ENCODE data around the gene EML2. TPM values are rescaled to one million over a fixed set of nuclear protein-coding genes. Genes with fewer than 3 reads are reported as not detected.
"Not testable (repeated sequence)": the region's sequence is repeated elsewhere in the genome, so short reads cannot be mapped to it uniquely, and the experiment has no call there.

EML2 gene, protein sequence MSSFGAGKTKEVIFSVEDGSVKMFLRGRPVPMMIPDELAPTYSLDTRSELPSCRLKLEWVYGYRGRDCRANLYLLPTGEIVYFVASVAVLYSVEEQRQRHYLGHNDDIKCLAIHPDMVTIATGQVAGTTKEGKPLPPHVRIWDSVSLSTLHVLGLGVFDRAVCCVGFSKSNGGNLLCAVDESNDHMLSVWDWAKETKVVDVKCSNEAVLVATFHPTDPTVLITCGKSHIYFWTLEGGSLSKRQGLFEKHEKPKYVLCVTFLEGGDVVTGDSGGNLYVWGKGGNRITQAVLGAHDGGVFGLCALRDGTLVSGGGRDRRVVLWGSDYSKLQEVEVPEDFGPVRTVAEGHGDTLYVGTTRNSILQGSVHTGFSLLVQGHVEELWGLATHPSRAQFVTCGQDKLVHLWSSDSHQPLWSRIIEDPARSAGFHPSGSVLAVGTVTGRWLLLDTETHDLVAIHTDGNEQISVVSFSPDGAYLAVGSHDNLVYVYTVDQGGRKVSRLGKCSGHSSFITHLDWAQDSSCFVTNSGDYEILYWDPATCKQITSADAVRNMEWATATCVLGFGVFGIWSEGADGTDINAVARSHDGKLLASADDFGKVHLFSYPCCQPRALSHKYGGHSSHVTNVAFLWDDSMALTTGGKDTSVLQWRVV
- 13.8 and 15.8 TPM in 2 replicates for polyA plus RNA-seq (2014; cell fraction: cytosol; rRNA removed)
- 74.0 and 82.6 TPM in 2 replicates for polyA plus RNA-seq (2014; cell fraction: nucleus; rRNA removed)

DNA sequence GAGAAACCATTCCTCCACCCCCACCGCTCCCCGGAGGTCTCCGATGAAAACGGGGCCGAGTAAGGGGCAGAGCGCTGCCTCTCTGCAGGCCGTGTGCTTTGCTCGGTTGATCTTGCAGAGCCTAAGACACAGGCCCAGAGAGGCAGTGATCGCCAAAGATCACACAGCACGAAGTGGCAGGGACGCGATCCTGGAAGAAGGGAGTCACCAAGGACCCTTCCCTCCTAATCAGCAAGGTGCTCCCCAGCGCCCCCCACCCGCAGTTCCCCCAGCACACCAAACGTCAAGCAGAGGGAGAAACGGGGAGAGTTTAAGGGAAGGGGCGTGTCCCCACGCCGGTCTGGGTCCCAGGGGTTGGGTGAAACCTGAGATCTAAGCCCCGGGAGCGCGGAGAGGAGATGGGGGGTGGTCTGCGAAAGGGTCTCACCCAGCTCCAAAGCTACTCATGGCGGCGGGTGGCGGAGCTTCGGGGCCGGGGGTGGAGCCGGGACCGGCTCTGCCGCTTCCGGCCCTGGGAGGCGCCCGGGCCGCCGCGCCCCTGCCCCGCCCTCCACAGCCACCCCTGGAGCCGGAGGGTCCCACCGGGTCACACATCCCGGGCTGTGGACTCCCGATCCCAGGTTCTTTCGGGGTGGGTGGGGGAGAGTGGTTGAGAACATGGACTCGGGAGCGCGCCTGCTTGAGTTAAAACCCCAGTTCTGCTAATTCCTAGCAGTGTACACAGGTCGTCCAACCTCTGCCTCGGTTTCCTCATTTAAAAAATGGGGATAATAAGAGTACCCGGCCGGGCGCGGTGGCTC is at the start of gene EML2:
TSS of gene EML2 (minus strand) at position 468 of the 800 bp plus-strand sequence. CDS start at position 447, 21 bp downstream.
- DNase-seq (ENCODE audit: low spot score): no peak

DNA sequence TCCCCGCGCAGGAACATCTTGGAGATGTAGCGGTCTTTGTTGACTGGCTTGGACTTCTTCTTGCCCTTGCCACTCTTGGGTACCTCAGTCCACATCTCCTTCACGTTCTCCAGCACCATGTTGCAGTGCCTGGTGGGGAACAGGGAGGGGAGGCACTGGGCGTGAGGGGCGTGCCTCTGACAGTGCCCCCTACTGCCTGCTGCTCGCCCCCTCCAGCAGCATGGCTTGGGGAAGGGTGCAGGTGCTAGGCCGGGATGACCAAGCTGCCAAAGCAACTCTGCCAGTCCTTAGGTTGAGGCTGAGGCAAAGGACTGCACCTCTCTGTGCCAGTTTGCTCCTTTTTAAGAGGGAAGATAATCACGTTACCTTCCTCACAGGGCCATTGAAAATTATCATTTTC is 48.4 kb upstream of the EML2 start:
- no peak for DNase-seq (ENCODE audit: low spot score)

DNA sequence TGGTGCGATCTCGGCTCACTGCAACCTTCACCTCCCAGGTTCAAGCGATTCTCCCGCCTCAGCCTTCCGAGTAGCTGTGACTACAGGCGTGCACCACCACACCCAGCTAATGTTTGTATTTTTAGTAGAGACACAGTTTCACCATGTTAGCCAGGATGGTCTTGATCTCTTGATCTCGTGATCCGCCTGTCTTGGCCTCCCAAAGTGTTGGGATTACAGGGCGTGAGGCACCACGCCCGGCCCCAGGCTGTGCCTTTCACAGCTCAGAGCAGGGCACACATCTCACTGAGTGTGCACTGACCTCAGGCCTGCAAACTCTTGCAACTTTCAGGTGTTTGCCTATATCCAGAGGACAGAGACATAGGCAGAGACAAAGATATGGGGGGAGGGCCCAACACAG is 45.8 kb upstream of the EML2 start:
- not testable (repeated sequence) for DNase-seq (ENCODE audit: low spot score)

DNA sequence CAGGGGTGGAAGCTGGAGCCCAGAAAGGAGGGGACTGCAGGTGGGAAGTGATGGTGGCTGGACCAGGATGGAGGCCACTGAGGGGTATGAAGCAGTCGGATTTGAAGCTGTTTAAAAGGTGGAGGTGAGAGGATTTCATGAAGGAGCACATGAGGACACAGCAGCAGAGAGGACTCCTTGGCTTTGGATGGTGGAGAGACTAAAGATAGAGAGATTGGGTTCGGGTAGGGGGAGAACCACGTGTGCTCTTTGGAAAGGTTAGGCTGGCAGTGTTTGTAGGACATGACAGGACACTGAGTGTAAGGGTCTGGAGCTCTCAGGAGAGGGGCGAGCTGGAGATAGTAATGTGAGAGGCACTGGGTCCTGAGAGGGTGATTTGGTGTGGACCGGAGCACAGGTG is 43.7 kb upstream of the EML2 start:
- DNase-seq (ENCODE audit: low spot score): no peak

DNA sequence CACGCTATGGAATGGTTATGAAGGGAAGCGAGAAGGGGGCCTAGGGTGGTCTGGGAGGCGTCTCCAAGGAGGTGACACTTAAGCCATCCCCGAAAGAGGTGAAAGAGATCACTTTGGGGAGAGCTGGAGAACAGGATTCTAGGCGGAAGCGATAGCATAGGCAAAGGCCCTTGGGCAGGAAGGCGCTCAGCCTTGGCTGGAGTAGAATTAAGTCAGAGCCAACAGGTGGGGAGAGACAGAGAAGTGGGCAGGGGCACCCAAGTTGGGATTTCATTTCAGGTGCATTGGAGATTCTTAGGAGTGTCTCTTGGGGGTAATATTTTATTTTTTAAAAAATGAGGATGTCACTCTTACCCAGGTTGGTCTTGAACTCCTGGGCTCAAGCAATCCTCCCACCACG is 42.9 kb upstream of the EML2 start:
- no peak for DNase-seq (ENCODE audit: low spot score)

DNA sequence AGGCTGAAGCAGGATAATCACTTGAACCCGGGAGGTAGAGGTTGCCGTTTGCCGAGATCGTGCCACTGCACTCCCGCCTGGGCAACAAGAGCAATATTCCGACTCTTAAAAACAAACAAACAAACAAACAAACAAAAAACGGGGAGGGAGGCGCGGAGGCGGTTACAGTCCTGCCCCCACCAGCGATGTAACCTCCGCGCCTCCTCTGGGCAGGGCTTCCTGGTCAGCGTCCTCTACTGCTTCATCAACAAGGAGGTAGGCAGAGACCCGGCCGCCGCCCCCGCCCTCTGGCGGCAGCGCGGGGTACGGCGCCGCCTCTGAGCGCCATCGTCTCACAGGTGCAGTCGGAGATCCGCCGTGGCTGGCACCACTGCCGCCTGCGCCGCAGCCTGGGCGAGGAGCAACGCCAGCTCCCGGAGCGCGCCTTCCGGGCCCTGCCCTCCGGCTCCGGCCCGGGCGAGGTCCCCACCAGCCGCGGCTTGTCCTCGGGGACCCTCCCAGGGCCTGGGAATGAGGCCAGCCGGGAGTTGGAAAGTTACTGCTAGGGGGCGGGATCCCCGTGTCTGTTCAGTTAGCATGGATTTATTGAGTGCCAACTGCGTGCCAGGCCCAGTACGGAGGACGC is 42.3 kb upstream of the EML2 start:
- DNase-seq (ENCODE audit: low spot score): peak; percentile 72

DNA sequence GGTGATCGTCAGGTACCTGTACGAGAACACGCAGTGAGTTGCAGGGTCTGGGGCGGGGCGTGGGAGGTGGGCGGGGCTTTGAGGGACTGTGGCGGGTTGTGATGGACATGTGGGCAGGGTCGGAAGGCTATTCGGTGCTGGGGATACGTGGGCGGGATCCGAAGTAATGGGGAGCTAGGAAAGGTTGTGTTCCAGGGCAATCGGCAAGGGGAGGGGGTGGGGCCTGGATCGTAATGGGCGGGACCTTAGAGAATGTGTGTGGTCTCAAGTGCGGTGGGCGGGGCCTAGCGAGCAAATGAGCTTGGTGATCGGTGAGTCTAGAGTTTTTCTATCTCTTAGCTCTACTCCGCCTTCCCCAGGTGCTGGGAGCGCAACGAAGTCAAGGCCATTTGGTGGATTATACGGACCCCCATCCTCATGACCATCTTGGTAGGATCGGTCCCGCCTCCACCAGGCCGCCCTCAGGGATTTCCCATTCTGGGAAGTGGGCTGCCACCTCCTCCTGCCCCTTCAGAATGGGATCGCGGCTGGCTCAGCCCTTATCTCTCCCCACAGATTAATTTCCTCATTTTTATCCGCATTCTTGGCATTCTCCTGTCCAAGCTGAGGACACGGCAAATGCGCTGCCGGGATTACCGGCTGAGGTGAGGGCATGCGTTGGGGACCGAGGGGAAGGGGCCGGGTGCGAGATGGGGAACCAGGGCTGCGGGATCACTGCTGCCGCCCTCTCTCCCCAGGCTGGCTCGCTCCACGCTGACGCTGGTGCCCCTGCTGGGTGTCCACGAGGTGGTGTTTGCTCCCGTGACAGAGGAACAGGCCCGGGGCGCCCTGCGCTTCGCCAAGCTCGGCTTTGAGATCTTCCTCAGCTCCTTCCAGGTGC is 38.4 kb upstream of the EML2 start:
- DNase-seq (ENCODE audit: low spot score): peak; percentile 91

DNA sequence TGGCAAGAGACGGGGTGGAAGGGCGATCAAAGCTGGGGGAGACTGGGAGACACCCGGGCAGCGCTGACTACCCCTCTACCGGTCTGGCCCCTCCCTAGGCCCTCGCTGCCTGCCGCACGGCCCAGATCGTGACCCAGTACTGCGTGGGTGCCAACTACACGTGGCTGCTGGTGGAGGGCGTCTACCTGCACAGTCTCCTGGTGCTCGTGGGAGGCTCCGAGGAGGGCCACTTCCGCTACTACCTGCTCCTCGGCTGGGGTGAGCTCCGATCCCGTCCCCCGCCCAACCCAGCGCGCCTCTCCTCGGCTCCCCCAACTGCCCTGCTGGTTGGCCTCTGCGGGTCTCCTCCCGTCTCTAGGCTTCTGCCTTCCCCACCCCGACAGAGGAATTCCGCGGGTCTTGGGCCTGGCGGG is 37.7 kb upstream of the EML2 start:
- no peak for DNase-seq (ENCODE audit: low spot score)

DNA sequence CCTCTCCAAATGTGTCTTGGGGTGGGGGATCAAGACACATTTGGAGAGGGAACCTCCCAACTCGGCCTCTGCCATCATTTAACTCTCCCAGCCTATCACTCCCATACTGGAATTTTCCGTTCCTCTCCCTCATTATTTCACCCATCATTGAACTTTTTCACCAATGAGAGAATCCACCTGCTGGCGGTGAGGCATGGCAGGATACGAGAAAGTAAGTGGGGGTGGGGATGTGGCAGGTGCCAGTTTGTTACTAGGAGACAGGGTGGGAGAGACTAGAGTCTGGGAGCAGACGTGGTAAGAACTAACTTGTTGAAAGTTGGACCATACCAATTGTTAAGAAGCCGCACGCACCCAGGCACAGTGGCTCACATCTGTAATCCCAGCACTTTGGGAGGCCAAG is 35.7 kb upstream of the EML2 start:
- DNase-seq (ENCODE audit: low spot score): no peak

DNA sequence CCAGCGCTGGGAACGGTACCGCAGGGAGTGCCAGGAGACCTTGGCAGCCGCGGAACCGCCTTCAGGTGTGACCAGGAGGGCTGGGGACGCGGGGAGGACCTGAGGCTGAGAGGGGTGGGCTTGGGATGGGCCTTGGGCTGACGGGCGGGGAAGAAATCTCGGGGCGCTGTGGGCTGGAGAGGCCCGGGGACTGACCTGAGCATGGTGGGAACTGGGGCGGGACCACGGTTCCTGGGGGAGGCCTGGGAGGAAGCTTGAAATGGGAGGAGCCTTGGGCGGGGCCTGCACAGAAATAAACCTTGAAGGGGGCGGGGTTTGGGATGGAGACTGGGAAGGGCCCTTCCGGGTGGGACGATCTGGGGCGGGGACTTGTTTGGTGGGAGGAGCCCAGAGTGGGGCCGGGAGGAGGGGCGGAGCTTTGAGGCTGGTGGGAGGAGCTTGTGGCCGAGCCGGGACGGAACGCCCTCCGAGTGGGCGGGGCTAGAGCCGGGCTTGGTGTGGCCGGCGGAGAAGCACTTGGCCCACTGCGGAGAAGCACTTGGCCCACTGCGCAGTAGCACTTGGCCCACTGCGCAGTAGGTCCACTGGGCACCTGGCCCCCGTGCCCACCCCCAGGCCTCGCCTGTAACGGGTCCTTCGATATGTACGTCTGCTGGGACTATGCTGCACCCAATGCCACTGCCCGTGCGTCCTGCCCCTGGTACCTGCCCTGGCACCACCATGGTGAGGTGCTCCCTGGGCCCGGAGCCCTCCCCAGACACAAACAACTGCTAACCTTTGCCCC is 31.7 kb upstream of the EML2 start:
- peak; percentile 78 for DNase-seq (ENCODE audit: low spot score)

DNA sequence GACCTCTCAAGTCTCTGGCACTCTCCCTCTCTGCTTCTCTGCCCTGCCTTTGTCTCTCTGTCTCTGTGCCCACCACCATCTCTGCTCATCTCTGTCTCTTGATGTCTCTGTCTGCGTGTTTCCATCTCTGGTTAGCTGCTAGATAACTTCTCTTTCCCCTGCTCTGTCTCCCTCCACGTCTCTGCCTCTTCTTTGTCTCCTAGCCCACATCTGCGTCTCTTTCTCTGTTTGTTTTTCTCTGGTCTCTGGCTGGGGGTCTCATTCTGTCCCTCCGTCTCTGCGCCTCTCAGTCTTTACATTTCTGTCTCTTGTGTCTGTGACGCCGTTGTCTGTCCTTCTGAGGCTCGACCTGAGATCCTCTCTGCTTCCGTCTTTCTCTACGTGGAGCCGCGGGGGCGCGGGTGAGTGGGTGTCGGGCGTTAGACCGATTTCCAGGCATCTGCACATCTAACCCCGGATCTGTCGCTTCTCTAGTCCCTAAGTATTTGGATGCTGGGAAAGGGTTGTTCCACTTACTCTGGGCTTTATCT is 29.2 kb upstream of the EML2 start:
- DNase-seq (ENCODE audit: low spot score): no peak

DNA sequence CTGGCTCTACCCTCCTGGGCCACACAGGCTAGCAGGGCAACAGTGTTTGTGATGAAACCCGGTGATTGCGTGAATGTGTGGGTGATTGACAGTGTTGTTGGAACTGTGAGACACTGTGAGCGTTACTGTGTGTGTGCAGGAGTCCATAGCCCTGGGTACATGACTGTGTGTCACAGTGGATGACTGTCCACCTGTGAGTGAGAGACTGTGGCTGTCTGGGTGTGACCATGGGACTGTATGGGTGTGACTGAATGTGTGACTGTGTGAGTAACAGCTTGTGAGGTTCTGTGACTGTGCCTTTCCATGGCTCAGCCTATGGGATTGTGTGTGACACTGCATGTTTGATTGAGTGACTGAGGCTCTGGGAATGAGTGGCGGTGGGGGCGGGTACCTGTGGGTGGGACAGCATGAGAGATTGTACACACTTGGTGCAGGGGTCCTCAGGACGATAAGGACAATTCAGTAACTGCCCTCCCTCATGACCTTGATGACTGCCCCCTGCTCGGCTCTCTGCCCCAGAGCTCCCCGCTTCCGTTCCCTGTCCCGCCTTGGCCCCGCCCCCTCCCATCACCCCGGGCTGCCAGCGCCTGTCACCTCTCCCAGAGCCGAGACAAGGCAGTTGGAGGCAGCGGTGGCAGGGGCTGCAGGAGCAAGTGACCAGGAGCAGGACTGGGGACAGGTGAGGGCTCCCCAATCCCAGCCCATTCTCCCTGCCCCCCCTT is 28.6 kb upstream of the EML2 start, which contains the start of gene GIPR:
TSS of gene GIPR (plus strand) at position 602 of the 722 bp plus-strand sequence. CDS start 1,300 bp downstream, outside the sequence.
- DNase-seq (ENCODE audit: low spot score): no peak

DNA sequence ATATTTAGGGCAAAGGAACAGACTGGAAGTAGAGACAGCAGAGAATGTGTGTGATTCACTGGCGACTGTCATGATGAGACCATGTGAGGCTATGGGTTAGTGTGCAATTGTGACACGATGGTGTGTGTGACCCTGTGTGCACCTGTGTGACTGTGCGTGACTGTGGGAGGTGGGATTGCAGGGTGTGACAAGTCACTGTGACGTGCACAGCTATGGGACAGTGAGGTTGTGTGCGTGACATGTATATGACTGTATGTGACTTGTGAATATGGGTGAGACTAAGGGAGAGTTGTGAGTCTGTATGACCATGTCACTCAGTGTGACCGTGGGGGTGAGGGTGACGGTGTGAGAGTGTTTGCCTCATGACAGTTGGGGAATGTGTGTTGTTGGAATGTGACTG is 25.4 kb upstream of the EML2 start:
- DNase-seq (ENCODE audit: low spot score): no peak

DNA sequence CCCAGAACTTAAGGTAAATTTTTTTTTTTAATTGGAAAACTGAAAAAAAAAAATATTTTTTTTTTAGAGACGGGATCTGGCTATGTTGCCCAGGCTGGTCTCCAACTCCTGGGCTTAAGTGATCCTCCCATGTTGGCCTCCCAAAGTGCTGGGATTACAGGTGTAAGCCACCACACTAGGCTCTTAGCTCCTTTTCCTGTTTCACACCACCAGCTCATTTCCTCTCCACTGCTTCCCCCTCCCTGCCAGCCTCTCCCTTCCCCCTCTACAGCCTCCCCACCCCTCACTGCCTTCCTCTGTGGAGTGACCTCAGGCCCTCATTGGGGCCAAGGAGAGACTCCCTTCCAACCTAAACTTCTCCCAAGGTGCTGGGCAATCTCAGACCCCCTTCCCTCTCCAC is 24.6 kb upstream of the EML2 start:
- DNase-seq (ENCODE audit: low spot score): no peak

DNA sequence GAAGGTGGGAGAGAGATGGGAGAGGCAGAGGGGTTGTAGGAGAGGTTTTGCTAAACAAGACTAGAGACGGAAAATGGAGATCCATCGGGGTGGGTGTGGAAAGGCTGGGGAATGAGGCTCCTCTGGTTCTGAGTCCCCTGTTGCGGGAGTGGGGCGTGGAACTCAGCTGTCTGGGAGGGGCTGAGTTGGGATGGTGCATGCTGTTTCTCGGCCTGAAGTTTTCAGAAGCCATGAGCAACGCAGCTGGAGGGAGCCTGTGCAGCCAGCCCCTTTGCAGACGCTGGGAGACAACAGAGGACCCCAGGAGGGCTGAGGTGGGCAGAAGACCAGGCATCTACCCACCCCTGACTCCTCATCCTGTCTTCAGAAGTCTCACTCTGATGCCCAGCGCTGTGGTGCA is 21.4 kb upstream of the EML2 start:
- no peak for DNase-seq (ENCODE audit: low spot score)

DNA sequence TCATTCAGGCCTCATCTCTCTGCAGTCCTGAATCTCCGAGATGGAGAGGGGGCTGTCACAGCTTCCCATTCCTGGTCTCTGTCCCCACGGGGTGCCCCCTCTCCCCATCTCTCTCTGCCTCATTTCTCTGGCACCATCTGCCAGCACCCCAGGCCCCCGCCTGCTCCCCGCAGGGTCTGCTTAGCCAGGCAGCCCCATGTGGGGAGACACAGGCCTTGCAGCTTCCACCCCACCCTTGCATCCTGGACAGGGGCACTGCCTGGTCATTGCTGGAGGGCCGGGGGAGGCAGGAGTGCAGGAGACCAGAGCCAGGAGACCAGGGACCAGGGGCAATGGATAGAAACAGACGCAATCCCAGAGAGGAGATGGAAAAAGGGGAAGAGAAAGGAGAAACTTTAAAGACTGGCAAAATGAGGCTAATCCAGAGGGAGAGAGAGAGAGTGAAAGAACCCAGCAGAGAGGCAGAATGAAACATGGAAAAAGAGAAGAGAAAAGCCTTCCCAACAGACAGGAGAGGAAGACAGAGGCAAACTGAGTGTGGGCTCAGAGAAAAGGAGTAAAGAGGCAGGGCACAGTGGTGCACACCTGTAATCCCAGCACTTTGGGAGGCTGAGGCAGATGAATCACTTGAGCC is 20.0 kb upstream of the EML2 start:
- no peak for DNase-seq (ENCODE audit: low spot score)

DNA sequence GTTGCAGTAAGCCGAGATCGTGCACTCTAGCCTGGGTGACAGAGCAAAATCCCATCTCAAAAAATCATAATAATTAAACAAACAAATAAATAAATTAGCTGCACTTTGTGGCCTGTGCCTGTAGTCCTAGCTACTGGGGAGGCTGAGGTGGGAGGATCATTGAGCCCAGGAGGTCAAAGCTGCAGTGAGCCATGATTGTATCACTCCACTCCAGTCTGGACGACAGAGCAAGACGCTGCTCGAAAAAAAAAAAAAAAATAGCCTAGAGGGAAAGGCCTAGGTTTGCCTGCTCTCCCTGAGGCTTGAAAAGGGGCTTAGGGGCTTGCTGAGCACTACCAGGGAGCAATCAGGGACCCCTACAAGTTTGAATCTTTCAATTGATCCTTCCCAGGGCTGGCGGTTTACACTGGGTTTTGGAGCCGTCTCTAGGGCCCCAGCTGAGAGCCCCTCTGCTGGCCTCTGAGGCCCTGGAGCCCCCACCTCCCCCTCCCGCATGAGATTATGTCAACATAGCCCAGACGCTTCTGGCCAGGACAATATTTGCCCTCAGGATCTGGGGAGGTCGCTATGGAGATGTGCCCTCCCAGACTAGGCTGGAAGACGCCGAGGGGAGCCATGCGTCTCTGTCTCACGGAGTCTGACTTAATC is 18.4 kb upstream of the EML2 start:
- peak; percentile 55 for DNase-seq (ENCODE audit: low spot score)

DNA sequence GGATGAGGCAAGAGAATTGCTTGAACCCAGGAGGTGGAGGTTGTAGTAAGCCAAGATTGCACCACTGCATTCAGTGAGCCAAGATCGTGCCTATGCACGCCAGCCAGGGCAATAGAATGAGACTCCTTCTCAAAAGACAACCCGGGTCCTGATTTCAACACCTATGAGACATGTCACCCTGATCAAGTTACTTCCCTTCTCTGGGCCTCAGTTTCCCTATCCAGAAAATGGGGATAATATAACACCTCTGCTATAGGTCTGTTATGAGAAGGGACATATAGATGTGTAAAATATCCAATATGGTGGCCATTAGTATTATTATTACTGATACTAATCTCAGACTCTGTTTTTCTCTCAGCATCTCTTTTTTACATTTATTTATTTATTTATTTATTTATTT is 15.9 kb upstream of the EML2 start:
- DNase-seq (ENCODE audit: low spot score): no peak
